ENCODE data around the gene COL6A5. TPM values are rescaled to one million over a fixed set of nuclear protein-coding genes. Genes with fewer than 3 reads are reported as not detected.

COL6A5 gene
- total RNA-seq, 1 experiment from 2014 or later, result 0.04 TPM

DNA sequence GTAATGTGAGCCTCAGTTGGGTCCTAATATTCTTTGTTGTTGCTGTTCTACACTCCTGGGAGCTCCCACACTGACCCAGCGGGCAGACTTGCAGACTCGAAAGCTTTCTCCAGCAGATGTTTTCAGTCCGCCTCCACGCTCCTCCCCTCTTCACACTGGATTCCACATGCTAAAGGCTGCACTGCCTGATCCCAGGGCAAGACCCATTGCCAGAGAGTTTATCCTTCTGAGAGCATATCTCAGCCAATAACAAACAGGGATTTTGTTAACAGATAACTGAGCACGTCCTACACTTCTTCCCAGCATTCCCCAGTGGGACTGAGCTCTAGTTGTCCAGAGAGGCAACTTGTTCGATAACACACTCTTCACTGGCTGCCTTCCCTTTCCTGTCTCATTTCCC, 163.5 kb downstream of the COL6A5 start:
- H2AFZ ChIP-seq (ENCODE audit: low read length), result no peak overlapping the region
- no peak overlapping the region for H3K56ac ChIP-seq (ENCODE audit: insufficient read length, low read depth, low read length)

More for the DNA sequence above, 163.5 kb downstream of the COL6A5 start:
- H3K4me3 Mint-ChIP-seq, result no peak overlapping the region
- Histone ChIP-seq H2BK15ac (ENCODE audit: low read depth, low read length) (no peak overlapping the region), H4K20me1 (ENCODE audit: control insufficient read depth, insufficient read depth, insufficient read length) (no peaks in the 10 kb centered on the region), H3K4me2 (ENCODE audit: insufficient read depth, insufficient read length, low read length) (no peak overlapping the region), H2BK12ac (ENCODE audit: insufficient read length, low read depth, low read length) (no peak overlapping the region), H3K27ac (ENCODE audit: insufficient read length, low read depth, low read length) (no peak overlapping the region), H3K4me1 (ENCODE audit: insufficient read depth, low read length) (no peaks in the 10 kb centered on the region), H3K27me3 (ENCODE audit: insufficient read depth, low read length) (no peaks in the 10 kb centered on the region), H2BK5ac (ENCODE audit: insufficient read length, low read length) (no peak overlapping the region), H3K4ac (ENCODE audit: low read depth, low read length) (no peak overlapping the region), H3K23ac (ENCODE audit: insufficient read length, low read depth, low read length) (no peak overlapping the region), H4K5ac (ENCODE audit: insufficient read length, low read depth, low read length) (no peak overlapping the region), H3K79me1 (ENCODE audit: insufficient read depth, low read depth, low read length, poor library complexity, severe bottlenecking) (no peaks in the 10 kb centered on the region), H3K18ac (ENCODE audit: insufficient read length, low read depth, low read length) (no peak overlapping the region), H4K8ac (replicated peaks; ENCODE audit: insufficient read length, low read depth, low read length) (no peak overlapping the region), H3T11ph (ENCODE audit: low read length) (no peak overlapping the region), H3K9me3 (ENCODE audit: control insufficient read depth, low read depth, low read length) (no peaks in the 10 kb centered on the region), H3K23me2 (ENCODE audit: insufficient read length, low read depth, low read length, poor library complexity, severe bottlenecking) (no peaks in the 10 kb centered on the region), H2BK120ac (ENCODE audit: low read depth, low read length, poor library complexity, severe bottlenecking) (no peak overlapping the region), H2AK5ac (ENCODE audit: insufficient read length, low read length) (no peak overlapping the region), H4K91ac (ENCODE audit: insufficient read length, low read depth, low read length) (no peak overlapping the region), H3K79me2 (ENCODE audit: insufficient read depth, low read length) (no peaks in the 10 kb centered on the region), H3K9ac (ENCODE audit: extremely low read depth, insufficient read length, low read length) (no peak overlapping the region), H2BK20ac (ENCODE audit: low read depth, low read length, poor library complexity, severe bottlenecking) (no peak overlapping the region), H3K14ac (ENCODE audit: insufficient read depth, low read length) (no peak overlapping the region)
- H3K9me3 Mint-ChIP-seq, result no peaks in the 10 kb centered on the region
- DNase-seq, result no peak
- no CpG with 5 or more reads among the region's 6 CpGs for WGBS (ENCODE audit: extremely low coverage, insufficient read length, low lambda C conversion rate)
- no peaks in the 10 kb centered on the region for H3K36me3 Mint-ChIP-seq (ENCODE audit: insufficient read depth in 1 of 3, low read depth in 3 of 3)
- H3K27ac Mint-ChIP-seq, result peak overlapping the region in 1 of 3 experiments; percentile 20; a peak in 1 of 7 replicates
- TF ChIP-seq, protein P1, sequence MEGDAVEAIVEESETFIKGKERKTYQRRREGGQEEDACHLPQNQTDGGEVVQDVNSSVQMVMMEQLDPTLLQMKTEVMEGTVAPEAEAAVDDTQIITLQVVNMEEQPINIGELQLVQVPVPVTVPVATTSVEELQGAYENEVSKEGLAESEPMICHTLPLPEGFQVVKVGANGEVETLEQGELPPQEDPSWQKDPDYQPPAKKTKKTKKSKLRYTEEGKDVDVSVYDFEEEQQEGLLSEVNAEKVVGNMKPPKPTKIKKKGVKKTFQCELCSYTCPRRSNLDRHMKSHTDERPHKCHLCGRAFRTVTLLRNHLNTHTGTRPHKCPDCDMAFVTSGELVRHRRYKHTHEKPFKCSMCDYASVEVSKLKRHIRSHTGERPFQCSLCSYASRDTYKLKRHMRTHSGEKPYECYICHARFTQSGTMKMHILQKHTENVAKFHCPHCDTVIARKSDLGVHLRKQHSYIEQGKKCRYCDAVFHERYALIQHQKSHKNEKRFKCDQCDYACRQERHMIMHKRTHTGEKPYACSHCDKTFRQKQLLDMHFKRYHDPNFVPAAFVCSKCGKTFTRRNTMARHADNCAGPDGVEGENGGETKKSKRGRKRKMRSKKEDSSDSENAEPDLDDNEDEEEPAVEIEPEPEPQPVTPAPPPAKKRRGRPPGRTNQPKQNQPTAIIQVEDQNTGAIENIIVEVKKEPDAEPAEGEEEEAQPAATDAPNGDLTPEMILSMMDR (conservative IDR thresholded peaks at IDR 0.05), result no peak
- H3K27me3 Mint-ChIP-seq (ENCODE audit: low read depth), result peaks cover 24% of the 10 kb centered on the region
- H3K4me1 Mint-ChIP-seq, result peaks cover 6 to 7% of the 10 kb centered on the region in 2 experiments; a peak in 2 of 4 replicates
